Hepatocyte (in vitro differentiated cells): ENCODE results near the gene CYS1.

Source experiments
- EZH2phosphoT487 ChIP-seq: fragments of 200-600 bp; sonication (generic); IDR thresholded peaks from one replicate; pipeline ENCODE4 v1.6.1; 2018; ENCODE audit warnings: antibody characterized with exemption, mild to moderate bottlenecking, low read depth, moderate library complexity; ENCODE audit not compliant: unreplicated experiment, severe bottlenecking
- TF ChIP-seq, protein P1 (sequence below): fragments of 200-600 bp; sonication (generic); IDR thresholded peaks from 2 replicates; pipeline ENCODE4 v1.5.1; 2016; ENCODE audit warnings: antibody characterized with exemption, mild to moderate bottlenecking; ENCODE audit not compliant: poor library complexity

DNA sequence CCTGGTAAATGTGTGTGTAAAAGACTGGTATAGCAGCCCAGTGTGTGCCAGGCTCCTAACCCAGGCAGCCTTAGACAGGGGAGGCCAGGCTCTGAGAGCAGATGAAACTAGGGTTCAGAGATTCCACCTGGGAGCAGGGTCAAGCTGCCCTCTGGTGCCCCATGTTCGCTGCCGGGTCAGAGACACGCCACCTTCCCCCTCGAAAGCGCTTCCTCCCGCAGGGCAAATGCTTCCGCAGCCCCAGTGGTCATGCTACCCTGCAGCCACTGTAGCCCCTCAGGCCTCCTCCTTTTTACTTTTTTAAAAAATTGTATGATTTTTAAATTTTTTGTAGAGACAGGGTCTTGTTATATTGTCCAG is 47.5 kb downstream of the CYS1 start:
- TF ChIP-seq, protein P1, sequence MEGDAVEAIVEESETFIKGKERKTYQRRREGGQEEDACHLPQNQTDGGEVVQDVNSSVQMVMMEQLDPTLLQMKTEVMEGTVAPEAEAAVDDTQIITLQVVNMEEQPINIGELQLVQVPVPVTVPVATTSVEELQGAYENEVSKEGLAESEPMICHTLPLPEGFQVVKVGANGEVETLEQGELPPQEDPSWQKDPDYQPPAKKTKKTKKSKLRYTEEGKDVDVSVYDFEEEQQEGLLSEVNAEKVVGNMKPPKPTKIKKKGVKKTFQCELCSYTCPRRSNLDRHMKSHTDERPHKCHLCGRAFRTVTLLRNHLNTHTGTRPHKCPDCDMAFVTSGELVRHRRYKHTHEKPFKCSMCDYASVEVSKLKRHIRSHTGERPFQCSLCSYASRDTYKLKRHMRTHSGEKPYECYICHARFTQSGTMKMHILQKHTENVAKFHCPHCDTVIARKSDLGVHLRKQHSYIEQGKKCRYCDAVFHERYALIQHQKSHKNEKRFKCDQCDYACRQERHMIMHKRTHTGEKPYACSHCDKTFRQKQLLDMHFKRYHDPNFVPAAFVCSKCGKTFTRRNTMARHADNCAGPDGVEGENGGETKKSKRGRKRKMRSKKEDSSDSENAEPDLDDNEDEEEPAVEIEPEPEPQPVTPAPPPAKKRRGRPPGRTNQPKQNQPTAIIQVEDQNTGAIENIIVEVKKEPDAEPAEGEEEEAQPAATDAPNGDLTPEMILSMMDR = no peak
- no peak for TF ChIP-seq EZH2phosphoT487
